HCT116 (cell line): Measurements from ENCODE around the gene PRICKLE2.

Experiments
- ATF3 ChIP-seq: IDR thresholded peaks from 2 replicates; pipeline ENCODE4 v1.6.1; 2012
- CEBPB ChIP-seq: IDR thresholded peaks from 2 replicates; pipeline ENCODE4 v1.6.1; 2012; ENCODE audit warnings: low read depth
- CTCF ChIP-seq, 3 experiments: fragments of 200-600 bp in 1 of 3; sonication (generic) in 1 of 3; IDR thresholded peaks in 2 of 3; conservative IDR thresholded peaks in 1 of 3; 2 replicates each; pipeline ENCODE4 v1.5.1; 2012 to 2017; ENCODE audit warnings: low read depth in 2 of 3, low read length in 2 of 3, antibody characterized with exemption in 1 of 3, borderline replicate concordance in 1 of 3, control low read depth in 1 of 3, mild to moderate bottlenecking in 1 of 3, mixed read lengths in 1 of 3, mixed run types in 1 of 3, moderate library complexity in 1 of 3; ENCODE audit not compliant: insufficient read depth in 1 of 3
- ELF1 ChIP-seq: IDR thresholded peaks from 2 replicates; pipeline ENCODE4 v1.6.1; 2012; ENCODE audit warnings: low read depth, borderline replicate concordance
- EZH2 ChIP-seq: fragments of 200-600 bp; sonication (generic); IDR thresholded peaks from 2 replicates; pipeline ENCODE4 v1.6.1; 2017; ENCODE audit warnings: antibody characterized with exemption, mixed run types
- MAX ChIP-seq: IDR thresholded peaks from 2 replicates; pipeline ENCODE4 v1.6.1; 2012
- POLR2A ChIP-seq: IDR thresholded peaks from 2 replicates; pipeline ENCODE4 v1.7.0; 2011; ENCODE audit warnings: borderline replicate concordance; ENCODE audit not compliant: insufficient read depth, insufficient read length; ENCODE audit errors: extremely low read depth
- POLR2AphosphoS5 ChIP-seq: IDR thresholded peaks from 2 replicates; pipeline ENCODE4 v1.6.1; 2011; ENCODE audit warnings: mild to moderate bottlenecking, low read depth, low read length, moderate library complexity
- RAD21 ChIP-seq: IDR thresholded peaks from 2 replicates; pipeline ENCODE4 v1.6.1; 2012; ENCODE audit warnings: low read depth, mild to moderate bottlenecking
- REST ChIP-seq: IDR thresholded peaks from 2 replicates; pipeline ENCODE4 v1.6.1; 2012; ENCODE audit warnings: low read depth
- SIN3A ChIP-seq: IDR thresholded peaks from 2 replicates; pipeline ENCODE4 v1.6.1; 2012; ENCODE audit warnings: low read depth
- YY1 ChIP-seq: IDR thresholded peaks from 2 replicates; pipeline ENCODE4 v1.6.1; 2011; ENCODE audit warnings: low read length, low read depth, moderate library complexity, mild to moderate bottlenecking; ENCODE audit not compliant: insufficient replicate concordance; ENCODE audit errors: extremely low read depth

GRCh38 chr3:64102147-64102546, 123.1 kb downstream of the PRICKLE2 start:
- TF ChIP-seq CTCF (IDR thresholded peaks at IDR 0.05 in 2 of 3, conservative IDR thresholded peaks at IDR 0.05 in 1 of 3; ENCODE audit: borderline replicate concordance in 1 of 3, insufficient read depth in 1 of 3, low read depth in 2 of 3, low read length in 2 of 3), result no peak
- TF ChIP-seq ELF1, result no peak
- TF ChIP-seq POLR2A, result no peak
- no peak for TF ChIP-seq POLR2AphosphoS5
- no peak for TF ChIP-seq YY1
- no peak for TF ChIP-seq MAX
- no peak for TF ChIP-seq RAD21
- no peak for TF ChIP-seq EZH2
- no peak for TF ChIP-seq ATF3
- no peak for TF ChIP-seq SIN3A
- no peak for TF ChIP-seq CEBPB
- TF ChIP-seq REST, result no peak
